GM12878 (cell line): Measurements from ENCODE around the gene HASPIN. TPM values are rescaled to one million over a fixed set of nuclear protein-coding genes. Genes with fewer than 3 reads are reported as not detected.

Experiments used
- ASH2L ChIP-seq: fragments of 300-600, 200-600 bp; sonication (generic); IDR thresholded peaks from 2 replicates; pipeline ENCODE4 v1.6.1; 2017; ENCODE audit warnings: low read depth, mild to moderate bottlenecking, borderline replicate concordance
- ATF3 ChIP-seq: IDR thresholded peaks from 2 replicates; pipeline ENCODE4 v1.6.1; 2011; ENCODE audit warnings: low read depth, mild to moderate bottlenecking, low read length, moderate library complexity, borderline replicate concordance; ENCODE audit errors: extremely low read depth
- BACH1 ChIP-seq: fragments of 450-650 bp; IDR thresholded peaks from 2 replicates; pipeline ENCODE4 v1.6.1; 2017; ENCODE audit warnings: mild to moderate bottlenecking, borderline replicate concordance
- CTCF ChIP-seq, 3 experiments: IDR thresholded peaks in 2 of 3; conservative IDR thresholded peaks in 1 of 3; 2 replicates each; pipeline ENCODE4 v1.5.1; 2011; ENCODE audit warnings: low read depth in 3 of 3, low read length in 3 of 3, mild to moderate bottlenecking in 3 of 3, control low read depth in 2 of 3, moderate library complexity in 2 of 3, inconsistent platforms in 1 of 3, mixed read lengths in 1 of 3; ENCODE audit not compliant: control insufficient read depth in 2 of 3, insufficient read depth in 1 of 3; ENCODE audit errors: extremely low read depth in 1 of 3
- EGR1 ChIP-seq, 2 experiments: IDR thresholded peaks; 1 replicate in 1 of 2; 2 replicates in 1 of 2; pipeline ENCODE4 v1.6.1; 2011 to 2012; ENCODE audit warnings: low read depth in 2 of 2, low read length in 2 of 2, borderline replicate concordance in 1 of 2, mild to moderate bottlenecking in 1 of 2, moderate library complexity in 1 of 2
- ELK1 ChIP-seq: IDR thresholded peaks from 2 replicates; pipeline ENCODE4 v1.6.1; 2012; ENCODE audit warnings: low read depth, low read length, improper control_type of control experiment
- GABPA ChIP-seq: IDR thresholded peaks from 2 replicates; pipeline ENCODE4 v1.6.1; 2014; ENCODE audit warnings: antibody characterized with exemption, low read depth, mild to moderate bottlenecking, inconsistent platforms
- GATAD2B ChIP-seq: fragments of 450-650 bp; conservative IDR thresholded peaks from 2 replicates; pipeline ENCODE4 v1.6.1; 2017; ENCODE audit warnings: low read depth, mild to moderate bottlenecking, moderate library complexity
- HCFC1 ChIP-seq: fragments of 150-350 bp; IDR thresholded peaks from 2 replicates; pipeline ENCODE4 v1.6.1; 2014; ENCODE audit warnings: low read length
- IKZF1 ChIP-seq: fragments of 450-650 bp; conservative IDR thresholded peaks from 2 replicates; pipeline ENCODE4 v1.6.1; 2017; ENCODE audit warnings: antibody characterized with exemption, mild to moderate bottlenecking
- IRF4 ChIP-seq: IDR thresholded peaks from 2 replicates; pipeline ENCODE4 v1.6.1; 2011; ENCODE audit warnings: low read depth, low read length
- JUNB ChIP-seq: IDR thresholded peaks from 2 replicates; pipeline ENCODE4 v1.6.1; 2016; ENCODE audit warnings: antibody characterized with exemption, mild to moderate bottlenecking
- KAT2A ChIP-seq: conservative IDR thresholded peaks from 2 replicates; pipeline ENCODE4 v1.6.1; 2011; ENCODE audit warnings: low read depth, low read length; ENCODE audit not compliant: control insufficient read depth
- MEF2A ChIP-seq: IDR thresholded peaks from 2 replicates; pipeline ENCODE4 v1.6.1; 2011; ENCODE audit warnings: low read depth, mild to moderate bottlenecking, low read length, moderate library complexity; ENCODE audit not compliant: insufficient read depth
- MYB ChIP-seq: fragments of 150-350 bp; IDR thresholded peaks from 2 replicates; pipeline ENCODE4 v1.6.1; 2014; ENCODE audit warnings: mild to moderate bottlenecking, low read depth, low read length, borderline replicate concordance
- PML ChIP-seq: IDR thresholded peaks from 2 replicates; pipeline ENCODE4 v1.6.1; 2012; ENCODE audit warnings: low read length, inconsistent platforms
- POLR2AphosphoS5 ChIP-seq: IDR thresholded peaks from 2 replicates; pipeline ENCODE4 v1.6.1; 2011; ENCODE audit warnings: mild to moderate bottlenecking, low read length, inconsistent platforms
- RELB ChIP-seq: fragments of 450-650 bp; IDR thresholded peaks from 2 replicates; pipeline ENCODE4 v1.6.1; 2017; ENCODE audit warnings: low read depth, mild to moderate bottlenecking, moderate library complexity
- SMAD1 ChIP-seq: fragments of 450-650 bp; IDR thresholded peaks from 2 replicates; pipeline ENCODE4 v1.6.1; 2018; ENCODE audit warnings: mild to moderate bottlenecking, low read depth; ENCODE audit not compliant: partially characterized antibody
- SUPT20H ChIP-seq: IDR thresholded peaks from 2 replicates; pipeline ENCODE4 v1.6.1; 2011; ENCODE audit warnings: low read depth, mild to moderate bottlenecking, low read length, moderate library complexity, borderline replicate concordance; ENCODE audit not compliant: control insufficient read depth
- TARDBP ChIP-seq: IDR thresholded peaks from 2 replicates; pipeline ENCODE4 v1.6.1; 2016; ENCODE audit warnings: borderline replicate concordance
- USF1 ChIP-seq: IDR thresholded peaks from 2 replicates; pipeline ENCODE4 v1.6.1; 2011; ENCODE audit warnings: borderline replicate concordance, low read depth, mild to moderate bottlenecking, moderate library complexity, mixed read lengths, low read length; ENCODE audit not compliant: insufficient read depth; ENCODE audit errors: extremely low read length
- YY1 ChIP-seq: IDR thresholded peaks from 2 replicates; pipeline ENCODE4 v1.6.1; 2011; ENCODE audit warnings: low read depth, mild to moderate bottlenecking, low read length
- ZNF622 ChIP-seq: fragments of 450-650 bp; IDR thresholded peaks from 2 replicates; pipeline ENCODE4 v1.6.1; 2017; ENCODE audit warnings: mild to moderate bottlenecking, inconsistent platforms
- polyA plus RNA-seq, 11 experiments: library from polyadenylated mRNA; depleted of rRNA in 4 of 11; unstranded in 6 of 11; stranded (reverse) in 5 of 11; fragments of >200 nt; fragmentation: Nextera tagmentation in 4 of 11; fragmentation: Illumina TruSeq in 1 of 11; extraction: Ambion mirVana in 4 of 11; extraction: Trizol in 1 of 11; gene quantifications; 1 replicate in 1 of 11; 2 replicates in 10 of 11; pipeline versions ENCODE4 v1.2.1 to v1.2.3, GENCODE V29; 2011 to 2016; ENCODE audit warnings: inconsistent platforms in 2 of 11, missing spikeins in 2 of 11, low read depth in 1 of 11
- total RNA-seq, 4 experiments: library from RNA; depleted of rRNA in 3 of 4; stranded (reverse); fragments of >200 nt in 3 of 4; fragmentation: Illumina TruSeq in 1 of 4; extraction: Trizol in 1 of 4; gene quantifications; 2 replicates each; pipeline versions ENCODE4 v1.2.1 to v1.2.3, GENCODE V29; 2013 to 2021

The HASPIN gene
- total and polyA plus RNA-seq, 10 of the 15 experiments (the other 5 are each of a cell fraction or from before 2014, with no cell fraction given): 0.80 to 18.0 (median 10.1) TPM

- TF ChIP-seq IKZF1 (peak; percentile 86), SUPT20H (no peak), KAT2A (no peak), POLR2AphosphoS5 (no peak), YY1 (peak; percentile 82), ELK1 (no peak), HCFC1 (no peak), JUNB (peak; percentile 81), BACH1 (peak; percentile 95), ATF3 (no peak), GATAD2B (peak; percentile 65; the same call in 1 of the 2 replicates), MYB (0 out of 2 replicates have a peak, but pooled peaks have one; percentile 37), ASH2L (no peak), PML (0 out of 2 replicates have a peak, but pooled peaks have one; percentile 37), GABPA (no peak), RELB (peak; percentile 96), TARDBP (no peak), MEF2A (peak; percentile 52; the same call in 1 of the 2 replicates), USF1 (no peak), SMAD1 (no peak), CTCF (IDR thresholded peaks at IDR 0.05 in 2 of 3, conservative IDR thresholded peaks at IDR 0.05 in 1 of 3; ENCODE audit: control insufficient read depth in 2 of 3, extremely low read depth in 1 of 3, insufficient read depth in 1 of 3, low read depth in 3 of 3, low read length in 3 of 3) (no peak), ZNF622 (no peak), IRF4 (peak; percentile 75), EGR1 (IDR thresholded peaks at IDR 0.05; ENCODE audit: borderline replicate concordance in 1 of 2, low read depth in 2 of 2, low read length in 2 of 2) (no peak)
Observed at GRCh38 chr17:3762922-3763776, 39.4 kb downstream of the HASPIN start (continued).
